GM18498 (cell line): ENCODE data around the gene SPRTN.
"Not testable (repeated sequence)": the region's sequence is repeated elsewhere in the genome, so short reads cannot be mapped to it uniquely, and the experiment has no call there.

Experiments
- ATAC-seq: cut with Tn5 transposase; IDR thresholded peaks from one replicate; pipeline ENCODE4 v1.9.1; 2021; ENCODE audit warnings: mild to moderate bottlenecking, moderate library complexity; ENCODE audit not compliant: unreplicated experiment

Gene SPRTN

DNA sequence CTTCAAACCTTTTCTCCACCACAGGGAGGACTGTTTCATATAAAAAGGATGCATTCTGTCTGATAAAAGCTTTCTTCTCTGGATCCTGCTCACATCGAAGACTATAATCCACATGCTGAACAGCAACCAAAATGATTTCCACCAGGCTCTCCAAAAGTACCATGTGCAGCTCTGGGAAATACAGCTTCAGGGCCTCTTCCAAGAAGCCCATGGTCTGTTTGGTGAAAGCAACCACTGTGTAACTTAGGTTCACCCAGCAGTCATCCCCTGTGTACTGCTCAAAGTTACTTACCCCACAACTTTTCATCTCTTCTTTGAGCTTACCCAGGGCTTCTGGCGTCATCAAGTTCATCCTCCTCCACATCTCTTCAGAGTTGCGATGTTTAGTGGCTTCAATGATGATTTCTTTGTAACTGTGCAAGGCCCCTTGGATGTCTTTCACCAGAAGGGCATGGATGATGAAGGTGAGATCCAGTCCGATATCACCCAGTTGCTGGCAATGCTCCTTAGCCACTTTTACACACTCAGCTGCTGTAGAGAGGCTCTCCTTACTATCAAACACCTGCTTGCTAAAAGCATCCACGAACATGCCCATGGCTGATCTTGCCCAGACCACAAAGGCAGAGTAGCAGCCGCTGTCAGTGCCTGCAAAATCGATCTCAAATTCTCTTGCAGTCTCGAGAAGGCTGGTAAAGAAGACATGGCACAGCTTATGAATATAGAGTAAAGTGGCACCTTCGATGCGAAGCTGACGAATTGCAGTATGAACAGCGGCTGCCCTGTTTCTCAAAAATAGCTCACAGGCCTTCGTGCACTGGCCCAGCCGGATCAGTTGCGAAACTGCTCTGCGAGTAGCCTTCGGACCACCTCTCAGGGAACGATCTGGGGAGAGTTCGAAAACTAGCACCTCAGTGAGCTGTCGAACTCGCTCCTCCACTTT lies 2.2 kb upstream of the SPRTN start:
- ATAC-seq, result no peak

DNA sequence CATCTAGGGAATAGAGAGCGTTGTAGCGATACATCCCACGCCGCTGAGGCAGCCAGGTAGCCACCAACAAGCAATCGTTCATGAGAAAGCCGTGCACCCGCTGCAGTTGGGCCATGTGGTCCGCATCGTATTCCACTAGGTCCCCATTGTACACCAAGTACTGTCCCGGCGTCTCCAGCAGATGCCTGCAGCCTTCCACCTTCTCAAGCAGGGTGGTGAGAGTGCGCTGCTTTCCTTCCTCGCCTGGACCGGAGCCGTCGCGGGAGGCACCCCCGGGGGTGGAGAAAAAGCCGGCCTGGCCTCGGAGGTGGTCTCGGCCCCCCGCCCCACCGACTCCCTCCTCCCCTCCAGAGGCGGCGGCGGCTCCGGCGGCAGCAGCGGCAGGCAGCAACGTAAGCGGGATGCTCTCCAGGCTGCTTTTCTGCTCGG lies 1.0 kb upstream of the SPRTN start:
- ATAC-seq, result peak; percentile 1

DNA sequence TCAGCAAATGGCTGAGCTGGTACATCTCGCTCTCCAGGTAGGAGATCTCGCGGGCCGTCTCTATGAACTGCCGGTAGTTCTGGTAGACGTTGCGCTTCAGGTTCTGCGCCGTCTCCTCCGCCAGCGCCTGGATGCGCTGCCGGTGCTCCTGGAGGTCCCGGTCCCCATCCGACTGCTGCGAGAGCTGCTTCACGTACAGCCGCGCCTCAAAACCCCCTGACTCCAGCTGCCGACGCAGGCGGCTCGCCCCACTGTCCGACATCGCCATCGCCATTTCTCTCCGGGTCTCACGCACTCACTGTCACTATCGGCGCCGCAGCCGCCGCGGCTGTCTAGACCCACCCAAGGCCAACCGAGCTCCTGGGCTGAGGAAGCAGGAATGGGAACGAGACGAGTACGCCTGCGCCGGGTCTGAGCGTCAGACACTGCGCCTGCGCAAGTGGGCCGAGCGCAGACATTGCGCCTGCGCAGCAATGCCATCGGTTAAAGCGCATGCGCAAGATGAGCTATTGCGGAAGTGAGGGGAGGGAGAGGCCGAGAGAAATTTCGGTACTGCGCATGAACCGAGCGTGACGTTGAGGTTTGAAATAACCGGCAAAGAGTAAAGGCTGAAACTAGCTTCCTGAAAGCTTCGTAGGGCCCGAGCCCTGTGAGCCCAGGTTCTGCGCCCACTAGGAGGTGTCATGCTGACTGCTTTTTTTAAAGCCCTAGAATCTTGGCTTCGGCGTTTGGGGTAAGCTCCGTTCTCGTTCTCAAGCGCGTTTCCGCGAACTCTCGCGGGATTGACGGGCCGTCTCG lies 422 bp upstream of the SPRTN start, which contains the start of gene EXOC8:
TSS of gene EXOC8 (minus strand) at position 381 of the 798 bp plus-strand sequence. CDS start at position 274, 107 bp downstream.
- peak; percentile 76 for ATAC-seq

DNA sequence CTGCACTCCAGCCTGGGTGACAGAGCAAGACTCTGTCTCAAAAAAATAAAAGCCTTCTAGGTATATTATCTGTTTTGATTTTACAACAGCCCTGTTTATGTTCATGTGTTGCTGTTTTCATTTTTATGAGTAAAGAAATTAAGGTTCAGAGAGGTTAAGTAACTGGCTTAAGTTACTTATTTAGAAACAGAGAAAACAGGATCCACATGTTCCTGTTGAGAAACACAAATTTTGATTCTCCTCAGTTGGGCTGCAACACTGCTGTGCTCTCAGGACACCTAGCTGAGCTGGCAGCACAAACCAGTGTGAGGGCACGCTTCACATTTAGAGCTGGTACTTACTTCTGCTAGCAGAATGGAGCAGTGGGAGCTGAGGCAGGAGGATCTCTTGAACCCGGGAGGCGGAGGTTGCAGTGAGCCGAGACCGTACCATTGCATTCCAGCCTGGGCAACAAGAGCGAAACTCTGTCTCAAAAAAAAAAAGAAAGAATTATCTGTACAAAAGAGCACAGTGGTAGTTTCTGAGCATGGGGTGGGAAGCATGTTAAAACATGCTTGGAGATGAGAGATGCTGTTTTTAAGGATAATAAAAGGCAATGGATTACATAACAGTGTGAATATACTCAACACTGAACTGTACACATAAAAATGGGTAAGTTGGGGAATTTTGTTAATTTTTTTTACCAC lies 2.4 kb downstream of the SPRTN start:
- ATAC-seq, result no peak

DNA sequence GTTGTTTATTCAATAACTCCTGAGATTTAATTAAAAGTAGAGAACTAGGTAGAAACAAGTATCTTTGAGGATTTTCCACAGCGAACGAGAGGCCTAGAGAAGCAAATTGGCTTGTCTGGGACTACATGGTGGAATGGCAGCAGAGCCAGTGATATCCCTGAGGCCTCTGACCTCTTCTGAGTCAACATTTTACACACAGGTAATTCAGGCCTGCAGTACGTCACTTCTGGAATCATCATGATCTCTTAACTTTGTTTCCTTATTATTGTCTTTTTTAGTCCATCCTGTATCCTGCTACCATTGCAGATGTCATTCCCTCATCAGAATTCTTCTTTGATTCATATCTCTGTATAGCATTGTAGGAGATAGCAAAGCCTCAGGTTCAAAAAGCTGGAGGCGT lies 9.9 kb downstream of the SPRTN start:
- no peak for ATAC-seq

DNA sequence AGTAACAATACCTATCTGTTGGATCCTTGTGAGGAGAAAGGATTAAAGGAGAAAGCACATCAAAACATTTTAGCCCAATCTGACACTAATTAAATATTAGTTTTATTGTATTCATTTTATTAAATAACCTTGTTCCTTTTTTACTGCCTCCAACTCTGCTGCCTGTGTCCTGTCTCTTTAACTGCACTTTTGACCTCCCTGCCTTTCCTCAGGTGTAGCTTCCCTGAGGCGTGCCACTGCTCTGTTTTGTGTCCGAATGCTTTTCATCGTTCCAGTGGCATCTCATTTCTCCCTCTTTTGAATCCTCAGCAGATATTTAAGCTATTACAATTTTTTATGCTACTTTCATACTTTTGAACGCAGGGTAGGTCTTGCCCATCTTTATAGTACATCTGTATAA lies 10.3 kb downstream of the SPRTN start:
- no peak for ATAC-seq

DNA sequence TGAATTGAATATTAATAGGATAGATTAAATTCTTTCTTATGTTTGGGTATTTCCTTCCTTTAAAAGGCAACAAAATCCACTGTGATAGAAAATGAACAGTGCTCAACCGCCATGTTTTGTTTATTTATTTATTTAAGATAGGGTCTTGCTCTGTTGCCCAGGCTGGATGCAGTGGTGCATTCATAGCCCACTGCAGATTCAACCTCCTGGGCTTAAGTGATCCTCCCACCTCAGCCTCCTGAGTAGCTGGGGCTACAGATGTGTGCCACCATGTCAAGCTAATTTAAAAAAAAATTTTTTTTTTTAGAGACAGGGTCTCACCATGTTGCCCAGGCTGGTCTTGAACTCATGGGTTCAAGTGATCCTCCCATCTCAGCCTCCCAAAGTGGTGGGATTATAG lies 10.8 kb downstream of the SPRTN start:
- ATAC-seq, result not testable (repeated sequence)

DNA sequence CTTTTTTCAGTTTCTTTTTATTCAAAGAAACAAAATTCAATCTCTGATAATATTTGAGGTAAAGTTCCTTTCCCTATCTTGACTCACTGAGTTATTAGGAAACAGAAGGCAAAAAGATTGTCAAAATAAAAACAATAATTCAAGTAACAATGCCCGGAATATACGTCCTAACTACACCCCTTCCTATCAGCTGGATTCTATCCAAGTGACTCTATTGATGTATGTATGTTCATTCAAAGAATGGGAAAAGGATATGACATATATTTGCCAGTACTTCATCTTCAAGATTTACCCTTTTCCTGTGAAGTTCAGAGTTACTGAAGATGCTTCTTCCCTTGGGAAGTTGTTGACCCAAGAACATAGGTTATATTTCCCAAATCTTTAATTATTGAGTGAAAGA lies 13.7 kb downstream of the SPRTN start:
- ATAC-seq, result no peak

DNA sequence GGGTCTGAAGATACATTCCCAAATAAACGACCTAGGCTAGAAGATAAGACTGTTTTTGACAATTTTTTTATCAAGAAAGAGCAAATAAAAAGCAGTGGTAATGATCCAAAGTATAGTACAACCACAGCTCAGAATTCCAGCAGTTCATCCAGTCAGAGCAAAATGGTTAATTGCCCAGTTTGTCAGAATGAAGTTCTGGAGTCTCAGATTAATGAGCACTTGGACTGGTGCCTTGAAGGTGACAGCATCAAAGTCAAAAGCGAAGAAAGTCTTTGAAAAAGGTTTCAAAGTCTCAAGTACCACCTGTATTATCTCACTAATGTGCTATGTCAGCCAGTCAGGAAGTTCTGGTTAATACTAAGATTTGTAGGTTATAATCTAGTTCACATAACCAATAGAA lies 15.0 kb downstream of the SPRTN start:
- no peak for ATAC-seq

DNA sequence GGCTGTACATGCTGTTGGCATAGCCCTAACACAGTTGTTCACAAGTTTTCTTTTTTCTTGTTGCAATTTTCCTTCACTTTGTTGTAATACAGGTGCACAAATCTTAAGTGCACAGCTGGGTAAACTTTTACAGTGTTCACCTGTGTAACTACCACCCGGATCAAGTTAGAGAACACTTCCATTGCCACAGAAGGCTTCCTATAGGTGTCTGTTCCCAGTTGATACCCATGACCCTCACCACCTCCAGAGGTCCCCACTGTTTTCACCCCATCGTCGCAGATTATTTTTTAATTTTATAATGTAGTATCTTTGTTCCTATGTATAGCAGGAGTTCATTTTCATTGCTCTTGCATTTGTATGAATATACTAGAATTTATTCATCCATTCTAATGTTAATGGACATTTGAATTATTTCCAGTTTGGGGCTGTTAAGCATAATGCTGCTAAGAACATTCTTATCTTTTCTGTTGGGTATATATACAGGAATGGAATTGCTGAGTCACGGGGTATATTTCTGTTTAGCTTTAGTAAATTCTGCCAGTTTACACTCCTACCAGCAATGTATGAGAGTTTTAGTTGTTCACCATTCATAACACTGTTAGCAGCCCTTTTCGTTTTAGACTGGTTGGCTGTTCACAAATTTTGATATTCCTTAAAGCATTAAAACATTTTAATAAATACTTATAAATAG lies 16.4 kb downstream of the SPRTN start:
- no peak for ATAC-seq

DNA sequence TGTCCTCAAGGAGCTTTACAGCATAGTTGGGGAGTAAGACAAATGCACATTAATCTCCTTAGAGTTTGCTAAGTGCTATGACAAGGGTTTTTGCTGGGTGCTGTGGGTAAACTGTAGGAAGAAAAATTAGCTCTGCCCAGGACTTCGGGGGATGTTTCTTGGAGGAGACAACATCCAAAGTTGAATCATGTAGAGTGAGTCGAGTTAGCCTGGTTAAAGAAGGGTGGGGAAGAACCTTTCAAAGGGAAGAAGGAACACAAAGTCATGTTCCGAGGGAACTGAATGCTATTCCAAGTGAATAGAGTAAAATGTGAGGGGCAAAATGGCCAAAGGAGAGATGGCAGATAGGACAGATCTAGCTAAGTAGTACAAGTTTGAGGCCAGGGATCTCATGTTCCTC lies 17.1 kb downstream of the SPRTN start:
- no peak for ATAC-seq

DNA sequence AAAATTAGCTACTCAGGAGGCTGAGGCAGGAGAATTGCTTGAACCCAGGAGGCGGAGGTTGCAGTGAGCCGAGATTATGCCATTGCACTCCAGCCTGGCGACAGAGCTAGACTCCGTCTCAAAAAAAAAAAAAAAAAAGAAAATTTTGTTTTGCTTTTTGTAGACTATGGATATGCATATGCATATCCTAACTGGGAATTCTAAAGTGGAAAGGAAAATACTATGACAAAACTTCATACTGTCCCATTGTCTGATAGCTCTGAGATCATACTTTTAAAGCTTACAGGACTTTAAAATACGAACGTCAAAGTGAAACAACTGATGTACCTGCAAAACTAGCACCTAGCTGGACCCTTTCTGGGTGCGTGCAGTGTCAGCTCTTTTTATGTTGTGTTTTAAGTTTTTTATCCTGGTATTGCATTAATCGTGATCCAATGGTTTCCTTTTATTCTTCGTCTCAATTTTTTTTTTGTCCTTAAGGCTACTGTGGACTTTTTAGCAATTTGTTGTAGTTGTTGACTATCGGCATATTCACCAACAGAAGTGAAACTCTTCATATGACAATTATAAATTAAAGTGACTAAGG lies 19.2 kb downstream of the SPRTN start:
- ATAC-seq, result peak; percentile 12

DNA sequence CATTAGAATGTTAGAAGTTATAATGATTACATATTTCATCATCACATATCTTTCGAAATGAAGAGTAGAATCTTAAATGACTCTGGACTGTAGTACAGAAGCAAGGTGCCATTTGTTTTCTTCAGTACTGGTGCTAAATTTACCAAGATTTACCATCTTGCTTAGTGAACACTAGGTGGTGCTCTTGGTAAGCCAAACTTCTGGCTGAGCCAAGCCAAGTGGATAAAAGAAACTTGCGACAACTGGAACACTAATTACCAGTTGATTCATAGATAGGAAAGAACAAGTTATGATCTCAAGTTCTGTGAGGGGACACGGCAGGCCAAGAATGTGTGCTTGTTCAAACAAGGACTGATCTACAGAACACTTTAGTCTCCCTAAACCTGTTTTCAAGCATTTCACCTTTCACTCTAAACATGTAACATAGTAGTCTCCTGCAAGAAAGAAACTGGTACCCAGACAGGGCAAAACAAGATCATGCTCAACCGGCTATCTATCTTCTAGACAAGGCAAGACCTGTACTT lies 19.8 kb downstream of the SPRTN start:
- ATAC-seq, result peak; percentile 87

DNA sequence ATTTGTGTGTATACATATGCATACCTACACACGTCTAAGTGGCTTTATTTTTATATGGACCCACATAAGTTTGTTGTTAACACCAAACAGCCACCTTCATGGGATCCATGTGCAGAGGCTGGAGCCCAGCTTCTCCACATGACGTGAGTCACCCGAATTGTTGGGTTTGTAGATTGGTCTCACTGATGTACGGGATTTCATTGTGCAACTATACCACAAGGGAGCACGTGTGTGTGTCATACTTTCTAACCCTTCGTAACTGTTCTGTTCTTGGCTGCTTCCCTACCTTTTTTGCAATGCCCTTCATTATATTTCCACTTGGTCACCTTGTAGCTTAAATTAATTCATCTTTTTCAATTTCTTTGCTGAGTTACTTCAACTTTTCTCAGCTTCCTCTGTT lies 21.0 kb downstream of the SPRTN start:
- ATAC-seq, result no peak

DNA sequence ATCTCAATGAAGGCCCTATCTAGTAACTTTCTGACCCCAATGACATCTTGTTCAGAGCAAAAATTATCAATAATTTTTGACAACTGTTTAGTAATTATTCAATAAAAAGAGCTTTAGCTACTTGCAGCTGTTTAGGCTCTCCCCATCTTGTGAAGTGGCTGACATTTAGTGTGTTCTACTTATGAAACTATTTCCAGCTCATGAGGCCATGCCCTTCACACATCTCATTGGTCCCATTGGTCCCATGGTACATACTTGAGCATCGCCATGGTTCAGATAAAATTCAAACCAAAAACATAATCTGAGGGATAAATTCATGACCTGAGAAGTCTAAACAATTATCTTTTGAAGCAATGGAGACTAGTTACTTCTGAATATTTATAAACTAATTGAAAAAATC lies 24.2 kb downstream of the SPRTN start:
- ATAC-seq, result no peak

DNA sequence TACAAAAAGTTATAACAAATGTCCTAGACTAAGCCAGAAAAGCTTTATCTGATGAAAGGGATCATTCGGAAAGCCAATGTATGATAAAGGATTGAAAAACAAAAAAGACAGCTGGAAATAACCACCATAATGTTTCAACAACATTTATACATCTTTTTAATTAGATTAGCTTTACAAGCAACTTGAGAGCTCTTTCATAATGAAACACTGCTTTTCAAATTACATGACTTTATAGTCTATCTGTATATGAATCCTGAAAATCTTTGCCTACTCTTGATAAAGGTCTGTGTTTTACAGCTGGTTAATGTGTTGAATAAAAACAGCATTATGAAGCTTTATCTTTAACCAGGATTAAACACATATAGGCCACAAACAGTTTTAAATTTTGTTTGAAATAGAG lies 25.5 kb downstream of the SPRTN start:
- ATAC-seq, result no peak

DNA sequence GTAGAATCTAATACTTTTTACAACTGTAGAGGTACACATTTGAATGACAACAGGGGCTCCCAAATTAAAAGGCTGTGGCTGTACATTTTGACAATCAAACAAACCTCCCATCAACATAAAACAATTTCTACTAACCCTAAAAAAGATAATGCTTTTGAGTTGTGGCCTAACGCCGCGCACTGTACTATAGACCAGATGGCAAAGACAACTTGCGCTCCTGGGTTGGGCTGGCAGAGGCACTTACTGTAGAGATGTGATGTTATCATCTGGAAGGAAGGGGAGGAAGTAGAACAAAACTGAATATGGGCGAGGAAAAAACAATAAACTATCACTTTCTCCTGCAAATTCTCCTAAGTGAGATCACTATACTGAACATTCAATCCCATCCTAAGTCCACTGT lies 26.1 kb downstream of the SPRTN start:
- no peak for ATAC-seq

DNA sequence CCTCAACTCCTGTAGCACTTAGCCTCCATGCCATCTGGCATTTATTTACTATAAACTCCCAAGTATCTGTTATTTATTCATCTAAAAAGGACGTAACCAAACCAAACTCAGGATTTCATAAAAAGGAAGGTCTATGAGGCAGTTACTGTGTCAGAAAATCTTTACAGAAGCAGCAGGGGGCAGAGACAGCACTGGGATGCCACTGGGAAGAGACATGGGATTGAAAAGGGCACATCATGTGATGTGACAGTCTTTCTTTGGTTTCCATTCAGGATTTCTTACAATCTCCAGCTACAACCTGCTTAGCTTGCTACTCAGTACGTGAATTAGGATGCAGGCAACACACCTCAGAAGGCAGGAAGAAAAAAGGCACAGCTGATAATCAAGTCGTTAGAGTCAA lies 31.2 kb downstream of the SPRTN start:
- ATAC-seq, result no peak

DNA sequence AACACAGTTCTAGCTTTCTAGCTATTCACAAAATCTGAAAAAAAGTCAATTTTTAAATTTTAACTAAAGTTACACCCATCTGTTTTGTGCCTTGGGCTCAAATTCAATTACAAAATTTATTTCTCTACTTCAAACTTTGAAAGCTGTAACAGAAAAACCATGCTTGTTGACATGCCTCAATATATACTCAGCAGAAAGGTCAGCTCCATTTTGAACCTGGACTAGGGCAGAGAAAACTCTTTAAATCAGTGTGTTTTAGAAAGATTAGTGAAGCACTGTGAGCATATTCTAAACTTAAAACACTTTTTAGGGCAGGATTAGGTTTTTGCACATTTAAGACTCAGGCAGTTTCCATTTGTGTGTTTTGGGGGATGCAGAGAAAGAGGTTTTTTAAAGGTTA lies 34.4 kb downstream of the SPRTN start:
- no peak for ATAC-seq

DNA sequence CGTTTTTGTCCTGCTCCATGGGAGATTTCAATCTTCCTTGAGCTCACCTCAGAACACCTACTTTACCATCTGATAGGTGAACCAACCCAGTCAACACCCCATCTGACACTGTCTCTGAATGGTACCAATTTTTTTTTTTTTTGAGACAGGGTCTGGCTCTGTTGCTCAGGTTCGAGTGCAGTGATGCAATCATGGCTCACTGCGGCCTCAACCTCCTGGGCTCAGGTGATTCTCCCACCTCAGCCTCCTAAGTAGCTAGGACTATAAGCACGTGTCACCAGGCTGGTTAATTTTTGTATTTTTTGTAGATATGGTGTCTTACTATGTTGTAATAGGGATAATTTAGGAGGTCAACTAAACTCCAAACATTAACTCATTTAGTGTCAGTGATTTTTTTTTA lies 36.3 kb downstream of the SPRTN start:
- ATAC-seq, result no peak
